AG08395 (cell line): Measurements from ENCODE around the gene CPHXL.

Experiments
- DNase-seq: peaks from one replicate; pipeline ENCODE4 v3.0.0; 2012; ENCODE audit warnings: mixed read lengths, low spot score

CPHXL gene

DNA sequence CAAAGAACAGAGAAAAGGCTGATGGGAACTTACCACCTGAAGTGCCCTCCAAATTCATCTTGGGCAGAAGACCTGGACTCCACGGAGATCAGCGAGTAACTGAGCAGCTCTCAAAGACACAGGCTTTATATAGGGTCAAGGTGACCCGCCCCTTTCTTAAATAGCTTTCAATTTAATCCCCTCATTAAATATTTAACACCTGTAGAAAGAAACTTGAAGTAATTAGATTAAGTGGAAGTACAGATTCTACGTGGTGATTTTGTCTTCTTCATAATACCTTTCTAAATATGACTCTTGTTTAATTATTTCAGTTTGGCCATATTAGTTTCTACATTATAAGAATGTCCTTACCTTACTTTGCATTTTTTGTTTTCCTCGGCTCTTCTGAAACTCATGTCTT, 24.9 kb downstream of the CPHXL start, which contains the start of gene DUXB:
TSS of gene DUXB (minus strand) at position 101 of the 400 bp plus-strand sequence. CDS start at position 58, 43 bp downstream.
- DNase-seq = no peak

DNA sequence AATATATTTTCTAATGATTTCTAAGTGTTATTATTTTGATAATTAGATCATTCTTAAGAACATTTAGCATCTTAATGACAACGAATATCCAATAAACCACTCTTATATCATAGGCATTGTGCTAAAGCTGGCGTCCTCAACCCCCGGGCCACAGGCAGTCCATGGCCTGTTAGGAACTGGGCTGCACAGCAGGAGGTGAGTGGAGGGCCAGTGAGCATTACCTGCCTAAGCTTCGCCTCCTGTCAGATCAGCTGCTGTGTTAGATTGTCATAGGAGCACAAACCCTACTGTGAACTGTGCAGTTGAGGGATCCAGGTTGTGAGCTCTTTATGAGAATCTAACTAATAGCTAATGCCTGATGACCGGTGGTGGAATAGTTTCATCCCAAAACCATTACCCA, 28.7 kb downstream of the CPHXL start:
- DNase-seq = no peak

DNA sequence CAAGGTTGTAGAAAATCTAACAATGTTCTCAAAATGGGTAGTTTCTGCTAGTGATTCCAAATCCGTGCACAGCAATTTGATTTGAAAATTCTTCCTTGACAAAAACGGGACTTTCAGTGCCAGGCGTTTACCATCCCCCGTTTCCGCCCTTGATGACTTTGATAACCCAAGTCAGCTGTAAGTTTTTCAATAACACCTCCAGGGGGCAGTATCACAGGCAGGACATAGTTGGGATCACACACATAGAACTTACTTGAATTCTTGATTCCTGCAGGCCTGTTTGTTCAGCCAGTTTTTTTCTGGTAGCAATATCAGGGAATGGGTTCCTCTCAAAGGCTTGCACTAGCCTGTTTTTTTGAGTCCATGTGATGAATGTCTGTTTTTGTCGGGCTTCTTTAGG, 30.6 kb downstream of the CPHXL start:
- no peak for DNase-seq

DNA sequence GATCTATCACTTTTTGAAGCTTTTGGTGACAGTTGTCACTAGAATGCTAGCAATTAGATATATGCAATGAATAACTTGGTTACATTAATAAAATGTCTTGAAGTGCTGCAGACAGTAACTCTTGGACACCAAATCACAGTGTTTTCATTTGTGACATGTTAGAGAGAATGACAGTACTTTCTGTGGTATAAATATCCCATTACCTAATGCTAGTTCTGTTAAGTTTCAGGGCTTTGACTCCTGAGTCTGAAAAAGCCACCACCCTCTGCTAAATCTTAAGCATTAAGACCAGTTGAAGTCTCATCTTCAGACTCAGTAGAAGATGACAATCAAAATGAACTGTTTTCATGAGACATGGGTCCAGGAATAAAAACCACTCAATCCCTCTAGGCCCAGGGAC, 38.9 kb downstream of the CPHXL start:
- no peak for DNase-seq

DNA sequence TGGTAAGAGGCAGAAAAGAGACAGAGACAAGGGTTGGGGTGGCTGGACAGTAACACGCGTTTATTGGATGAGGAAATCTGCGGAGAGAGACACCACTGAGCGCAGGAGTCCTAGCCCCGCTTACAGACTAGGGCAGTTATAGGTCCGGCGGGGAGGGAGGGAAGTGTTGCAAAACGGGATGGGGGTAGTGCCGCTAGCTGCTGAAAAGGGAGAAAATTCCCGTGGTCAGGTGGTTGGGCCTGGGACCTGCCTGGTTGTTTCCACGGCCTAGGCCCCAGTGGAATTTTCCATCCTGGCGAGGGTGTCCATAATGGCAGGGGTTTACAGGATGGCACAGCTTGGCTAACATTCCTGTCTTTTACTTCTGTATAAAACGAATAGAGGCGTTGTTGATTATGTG, 44.0 kb downstream of the CPHXL start:
- DNase-seq = no peak

DNA sequence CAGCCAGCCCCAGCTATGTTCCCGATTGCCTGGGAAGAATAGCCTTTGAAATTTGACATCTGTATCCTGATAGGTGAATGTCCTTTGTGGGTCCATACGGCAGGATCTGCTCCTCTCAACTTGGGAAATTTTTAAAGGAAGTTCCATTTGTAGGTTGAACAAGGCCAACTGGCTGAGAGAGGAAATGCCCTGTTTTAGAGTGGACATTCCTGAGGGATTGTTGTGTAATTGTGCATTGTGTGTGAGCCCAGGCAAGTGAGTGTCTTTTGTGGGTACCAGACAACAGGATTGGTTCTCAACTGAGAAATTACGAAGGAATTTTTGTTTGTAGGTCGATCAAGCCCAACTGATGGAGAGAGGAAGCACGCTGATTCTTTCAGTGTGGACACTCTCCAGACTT, 46.9 kb downstream of the CPHXL start:
- DNase-seq = no peak

DNA sequence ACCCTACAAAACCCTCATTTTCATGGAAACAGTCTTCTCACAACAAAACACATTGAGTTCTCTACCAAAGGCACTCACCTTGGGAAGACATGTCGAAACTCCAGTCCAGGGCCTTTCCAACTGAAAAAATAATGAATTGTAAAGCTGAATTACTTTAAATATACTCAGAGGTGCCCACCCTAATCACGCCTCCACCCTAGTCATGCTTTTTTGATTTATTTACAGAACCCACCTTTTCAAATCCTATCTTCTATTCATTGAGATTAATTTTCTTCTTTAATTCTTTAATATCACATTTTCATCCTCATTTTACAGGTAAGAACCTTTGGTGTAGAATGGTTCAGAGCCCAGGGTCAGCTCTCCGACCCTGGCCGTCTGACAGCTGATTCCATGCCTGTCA, 49.4 kb downstream of the CPHXL start, which contains the start of gene CPHXL2:
TSS of gene CPHXL2 (minus strand) at position 101 of the 400 bp plus-strand sequence. CDS start at position 91, 10 bp downstream.
- no peak for DNase-seq

DNA sequence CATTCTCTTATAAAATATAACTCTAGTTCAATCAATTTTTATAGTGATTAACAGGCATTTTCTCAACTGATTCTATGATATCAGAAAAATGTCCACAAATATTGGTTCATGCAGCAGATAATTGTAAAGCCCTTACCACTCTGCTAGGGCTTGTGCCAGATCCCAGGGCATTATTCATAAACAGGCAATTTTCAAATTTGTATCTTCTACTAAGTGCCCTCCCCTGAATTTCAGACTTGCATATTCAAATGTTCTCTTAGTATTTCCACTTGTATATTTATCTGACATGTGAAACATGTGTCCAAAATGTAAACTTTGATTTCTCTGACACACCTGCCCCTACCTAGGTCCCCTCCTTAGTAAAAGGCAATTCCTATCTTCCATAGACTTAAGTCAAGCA, 58.8 kb downstream of the CPHXL start:
- DNase-seq = no peak
